Lower leg skin (tissue), 3 donors: Measurements from ENCODE around the gene BZW1.

Source experiments
- POLR2A ChIP-seq, 2 donors: fragments of 450-650 bp; IDR thresholded peaks; one replicate each; pipeline ENCODE4 v1.6.1; 2016 to 2017; ENCODE audit warnings: antibody characterized with exemption in 2 of 2, mild to moderate bottlenecking in 1 of 2, moderate library complexity in 1 of 2
- TF ChIP-seq, protein P1 (sequence below), 3 donors: fragments of 450-650 bp; IDR thresholded peaks; one replicate each; pipeline ENCODE4 v1.5.1; 2016; ENCODE audit warnings: antibody characterized with exemption in 3 of 3, mild to moderate bottlenecking in 3 of 3, moderate library complexity in 2 of 3

GRCh38 chr2:200796561-200796960 is 15.1 kb upstream of the BZW1 start:
- no peak for TF ChIP-seq POLR2A (IDR thresholded peaks at IDR 0.05)
- TF ChIP-seq, protein P1, sequence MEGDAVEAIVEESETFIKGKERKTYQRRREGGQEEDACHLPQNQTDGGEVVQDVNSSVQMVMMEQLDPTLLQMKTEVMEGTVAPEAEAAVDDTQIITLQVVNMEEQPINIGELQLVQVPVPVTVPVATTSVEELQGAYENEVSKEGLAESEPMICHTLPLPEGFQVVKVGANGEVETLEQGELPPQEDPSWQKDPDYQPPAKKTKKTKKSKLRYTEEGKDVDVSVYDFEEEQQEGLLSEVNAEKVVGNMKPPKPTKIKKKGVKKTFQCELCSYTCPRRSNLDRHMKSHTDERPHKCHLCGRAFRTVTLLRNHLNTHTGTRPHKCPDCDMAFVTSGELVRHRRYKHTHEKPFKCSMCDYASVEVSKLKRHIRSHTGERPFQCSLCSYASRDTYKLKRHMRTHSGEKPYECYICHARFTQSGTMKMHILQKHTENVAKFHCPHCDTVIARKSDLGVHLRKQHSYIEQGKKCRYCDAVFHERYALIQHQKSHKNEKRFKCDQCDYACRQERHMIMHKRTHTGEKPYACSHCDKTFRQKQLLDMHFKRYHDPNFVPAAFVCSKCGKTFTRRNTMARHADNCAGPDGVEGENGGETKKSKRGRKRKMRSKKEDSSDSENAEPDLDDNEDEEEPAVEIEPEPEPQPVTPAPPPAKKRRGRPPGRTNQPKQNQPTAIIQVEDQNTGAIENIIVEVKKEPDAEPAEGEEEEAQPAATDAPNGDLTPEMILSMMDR (IDR thresholded peaks at IDR 0.05) = no peak
